ENCODE results near the gene KRTAP1-3. TPM values are rescaled to one million over a fixed set of nuclear protein-coding genes. Genes with fewer than 3 reads are reported as not detected.

KRTAP1-3 gene
- total RNA-seq, 1 experiment from 2014 or later = not detected

- TF ChIP-seq, protein P1, sequence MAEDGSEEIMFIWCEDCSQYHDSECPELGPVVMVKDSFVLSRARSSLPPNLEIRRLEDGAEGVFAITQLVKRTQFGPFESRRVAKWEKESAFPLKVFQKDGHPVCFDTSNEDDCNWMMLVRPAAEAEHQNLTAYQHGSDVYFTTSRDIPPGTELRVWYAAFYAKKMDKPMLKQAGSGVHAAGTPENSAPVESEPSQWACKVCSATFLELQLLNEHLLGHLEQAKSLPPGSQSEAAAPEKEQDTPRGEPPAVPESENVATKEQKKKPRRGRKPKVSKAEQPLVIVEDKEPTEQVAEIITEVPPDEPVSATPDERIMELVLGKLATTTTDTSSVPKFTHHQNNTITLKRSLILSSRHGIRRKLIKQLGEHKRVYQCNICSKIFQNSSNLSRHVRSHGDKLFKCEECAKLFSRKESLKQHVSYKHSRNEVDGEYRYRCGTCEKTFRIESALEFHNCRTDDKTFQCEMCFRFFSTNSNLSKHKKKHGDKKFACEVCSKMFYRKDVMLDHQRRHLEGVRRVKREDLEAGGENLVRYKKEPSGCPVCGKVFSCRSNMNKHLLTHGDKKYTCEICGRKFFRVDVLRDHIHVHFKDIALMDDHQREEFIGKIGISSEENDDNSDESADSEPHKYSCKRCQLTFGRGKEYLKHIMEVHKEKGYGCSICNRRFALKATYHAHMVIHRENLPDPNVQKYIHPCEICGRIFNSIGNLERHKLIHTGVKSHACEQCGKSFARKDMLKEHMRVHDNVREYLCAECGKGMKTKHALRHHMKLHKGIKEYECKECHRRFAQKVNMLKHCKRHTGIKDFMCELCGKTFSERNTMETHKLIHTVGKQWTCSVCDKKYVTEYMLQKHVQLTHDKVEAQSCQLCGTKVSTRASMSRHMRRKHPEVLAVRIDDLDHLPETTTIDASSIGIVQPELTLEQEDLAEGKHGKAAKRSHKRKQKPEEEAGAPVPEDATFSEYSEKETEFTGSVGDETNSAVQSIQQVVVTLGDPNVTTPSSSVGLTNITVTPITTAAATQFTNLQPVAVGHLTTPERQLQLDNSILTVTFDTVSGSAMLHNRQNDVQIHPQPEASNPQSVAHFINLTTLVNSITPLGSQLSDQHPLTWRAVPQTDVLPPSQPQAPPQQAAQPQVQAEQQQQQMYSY (CRISPR knock-in tag; IDR thresholded peaks at IDR 0.05) = no peak
- TF ChIP-seq ZMAT4 (CRISPR knock-in tag; IDR thresholded peaks at IDR 0.05) (no peak), CBFB (CRISPR knock-in tag; IDR thresholded peaks at IDR 0.05; ENCODE audit: low read depth) (no peak), GRHL2 (CRISPR knock-in tag; IDR thresholded peaks at IDR 0.05; ENCODE audit: insufficient replicate concordance, severe bottlenecking) (no peak)
Observed at GRCh38 chr17:41004397-41004796, 30.3 kb downstream of the KRTAP1-3 start (continued).

DNA sequence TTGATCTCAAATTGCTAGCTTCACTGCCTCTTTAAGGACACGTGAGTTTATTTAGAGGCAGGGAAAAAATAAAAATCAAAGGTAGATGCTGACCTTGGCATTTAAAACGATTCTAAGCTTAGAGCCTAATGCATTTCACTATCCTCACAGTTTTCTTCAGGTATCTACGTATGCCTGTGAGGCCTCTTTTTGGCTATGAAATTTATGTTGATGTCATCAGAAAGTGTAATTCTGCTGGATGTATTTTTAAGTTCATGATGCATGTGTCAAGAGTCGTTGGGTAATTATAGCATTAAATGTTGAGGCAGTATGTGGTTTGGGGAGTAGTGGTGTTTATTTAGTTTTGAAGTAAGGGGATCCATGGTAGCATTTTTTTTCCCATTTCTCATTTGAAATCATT lies 30.7 kb downstream of the KRTAP1-3 start:
- POLR2A ChIA-PET = no interaction called here
- H3K27me3 Mint-ChIP-seq (ENCODE audit: low read depth) = no peaks in the 10 kb centered on the region
- peaks cover 4% of the 10 kb centered on the region for H3K4me1 Mint-ChIP-seq

More for the DNA sequence above, 30.7 kb downstream of the KRTAP1-3 start:
- Mint-ChIP-seq H3K9me3 (0 out of 2 replicates have a peak, but pooled peaks cover 7% of the 10 kb centered on the region), H3K4me3 (no peak overlapping the region), H3K27ac (no peak overlapping the region), H3K36me3 (no peaks in the 10 kb centered on the region)
- ATAC-seq (no peak), DNase-seq (ENCODE audit: low spot score) (no peak)
- TF ChIP-seq PREB (CRISPR knock-in tag; IDR thresholded peaks at IDR 0.05; ENCODE audit: borderline replicate concordance) = no peak
- TF ChIP-seq EMX1 (CRISPR knock-in tag; IDR thresholded peaks at IDR 0.05) = no peak
- TF ChIP-seq ZNF396 (CRISPR knock-in tag; IDR thresholded peaks at IDR 0.05; ENCODE audit: borderline replicate concordance) = no peak
- no peak for TF ChIP-seq ZBTB43 (CRISPR knock-in tag; IDR thresholded peaks at IDR 0.05)
- TF ChIP-seq NFYB (CRISPR knock-in tag; conservative IDR thresholded peaks at IDR 0.05; ENCODE audit: low read depth) = no peak
- no peak for TF ChIP-seq ZNF317 (CRISPR knock-in tag; IDR thresholded peaks at IDR 0.05; ENCODE audit: borderline replicate concordance, low read depth)
- no peak for TF ChIP-seq ZNF121 (CRISPR knock-in tag; IDR thresholded peaks at IDR 0.05)
- no peak for TF ChIP-seq CREB1 (CRISPR knock-in tag; IDR thresholded peaks at IDR 0.05)
- TF ChIP-seq MAX (CRISPR knock-in tag; IDR thresholded peaks at IDR 0.05) = no peak
- no peak for TF ChIP-seq GTF2I (CRISPR knock-in tag; conservative IDR thresholded peaks at IDR 0.05)
- TF ChIP-seq, protein P2, sequence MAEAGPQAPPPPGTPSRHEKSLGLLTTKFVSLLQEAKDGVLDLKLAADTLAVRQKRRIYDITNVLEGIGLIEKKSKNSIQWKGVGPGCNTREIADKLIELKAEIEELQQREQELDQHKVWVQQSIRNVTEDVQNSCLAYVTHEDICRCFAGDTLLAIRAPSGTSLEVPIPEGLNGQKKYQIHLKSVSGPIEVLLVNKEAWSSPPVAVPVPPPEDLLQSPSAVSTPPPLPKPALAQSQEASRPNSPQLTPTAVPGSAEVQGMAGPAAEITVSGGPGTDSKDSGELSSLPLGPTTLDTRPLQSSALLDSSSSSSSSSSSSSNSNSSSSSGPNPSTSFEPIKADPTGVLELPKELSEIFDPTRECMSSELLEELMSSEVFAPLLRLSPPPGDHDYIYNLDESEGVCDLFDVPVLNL (CRISPR knock-in tag; IDR thresholded peaks at IDR 0.05; ENCODE audit: borderline replicate concordance, low read depth) = no peak
- TF ChIP-seq CDX4 (CRISPR knock-in tag; IDR thresholded peaks at IDR 0.05; ENCODE audit: borderline replicate concordance) = no peak
- TF ChIP-seq SMAD4 (CRISPR knock-in tag; IDR thresholded peaks at IDR 0.05) = no peak
- TF ChIP-seq ETV6 (CRISPR knock-in tag; IDR thresholded peaks at IDR 0.05) = no peak
- TF ChIP-seq CBFB (CRISPR knock-in tag; IDR thresholded peaks at IDR 0.05; ENCODE audit: low read depth) = no peak
- TF ChIP-seq HMGXB4 (CRISPR knock-in tag; IDR thresholded peaks at IDR 0.05) = no peak
- no peak for TF ChIP-seq ZNF138 (CRISPR knock-in tag; conservative IDR thresholded peaks at IDR 0.05)
- CTCF ChIA-PET = no interaction called here
